Mesodermal cell (in vitro differentiated cells): ENCODE measurements around the gene LEMD2.

ENCODE experiments used
- H3K27ac ChIP-seq: 2 replicates; pipeline ENCODE4 v1.7.0; 2013; ENCODE audit warnings: mild to moderate bottlenecking, low read depth, low read length, moderate library complexity; ENCODE audit not compliant: severe bottlenecking
- H3K36me3 ChIP-seq: 2 replicates; pipeline ENCODE4 v1.7.1; 2013; ENCODE audit warnings: mild to moderate bottlenecking, low read length, moderate library complexity; ENCODE audit not compliant: control insufficient read depth, insufficient read depth
- H3K4me1 ChIP-seq: one replicate; pipeline ENCODE4 v1.7.1; 2013; ENCODE audit warnings: mild to moderate bottlenecking, low read length; ENCODE audit not compliant: insufficient read depth, control insufficient read depth, poor library complexity, severe bottlenecking
- H3K4me3 ChIP-seq: 2 replicates; pipeline ENCODE4 v1.7.0; 2013; ENCODE audit warnings: low read length, control low read depth, mild to moderate bottlenecking; ENCODE audit not compliant: insufficient read depth, poor library complexity, severe bottlenecking; ENCODE audit errors: extremely low read depth
- H3K9me3 ChIP-seq: 2 replicates; pipeline ENCODE4 v1.7.1; 2013; ENCODE audit warnings: mild to moderate bottlenecking, low read length, moderate library complexity; ENCODE audit not compliant: control insufficient read depth
- WGBS, 2 experiments: methylation state at CpG; one replicate each; pipeline ENCODE4 v1.1.5; 2013; ENCODE audit warnings: missing lambda C conversion rate in 2 of 2; ENCODE audit not compliant: insufficient coverage in 2 of 2; 5-methylcytosine and 5-hydroxymethylcytosine counted together

LEMD2 gene

DNA sequence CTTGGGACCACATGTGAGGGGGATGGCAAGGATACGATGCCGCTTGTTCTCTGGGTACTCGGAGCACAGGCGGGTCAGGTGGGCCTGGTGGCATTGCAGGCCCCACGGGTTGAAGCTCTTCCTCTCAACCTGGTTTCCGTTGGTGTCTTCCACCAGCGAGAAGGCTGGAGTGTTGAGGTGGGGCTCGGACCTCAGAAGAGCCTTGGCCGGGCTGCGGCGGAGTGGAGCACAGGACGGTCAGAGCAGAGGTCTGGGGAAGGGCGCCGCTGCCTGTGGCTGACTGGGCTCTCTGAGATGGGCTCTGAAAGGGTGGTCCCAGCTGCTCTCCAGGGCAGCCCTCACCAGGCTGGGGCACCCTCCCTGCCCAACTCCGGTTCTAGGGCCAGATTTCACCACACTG, 62.2 kb downstream of the LEMD2 start:
- H3K27ac ChIP-seq = no peak overlapping the region
- peaks cover 5% of the 10 kb centered on the region for H3K36me3 ChIP-seq
- H3K4me3 ChIP-seq = no peak overlapping the region
- H3K4me1 ChIP-seq = no peaks in the 10 kb centered on the region
- WGBS, 2 experiments = 93 to 97% methylated on average over 11 to 15 of the region's 15 CpGs
- no peaks in the 10 kb centered on the region for H3K9me3 ChIP-seq

- WGBS, 2 experiments = 85 to 93% methylated on average over 3 to 4 of the region's 7 CpGs
Observed at GRCh38 chr6:33725891-33726673, 62.8 kb downstream of the LEMD2 start.

DNA sequence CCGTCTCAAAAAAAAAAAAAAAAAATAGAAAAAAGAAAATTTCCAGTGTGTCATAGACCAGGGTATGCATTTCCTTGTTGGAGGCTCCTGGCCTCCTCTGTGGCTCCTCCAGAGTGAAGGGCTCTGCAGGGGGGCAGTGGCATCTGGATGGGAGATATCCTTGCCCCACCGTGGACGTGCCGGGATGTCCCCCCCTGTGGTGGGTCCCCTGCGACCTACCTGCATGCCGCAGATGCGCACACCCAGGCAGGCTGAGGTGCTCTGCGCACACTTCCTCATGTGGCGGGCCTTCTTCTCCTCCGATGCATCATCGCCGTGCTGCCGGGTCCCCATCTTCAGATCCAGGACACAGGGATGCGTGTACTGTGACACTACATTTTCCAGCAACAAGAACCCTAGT, 63.7 kb downstream of the LEMD2 start:
- Histone ChIP-seq H3K36me3 (peaks cover 5% of the 10 kb centered on the region), H3K27ac (no peak overlapping the region), H3K4me1 (no peaks in the 10 kb centered on the region), H3K9me3 (no peaks in the 10 kb centered on the region), H3K4me3 (no peak overlapping the region)
- WGBS, 2 experiments = 91 to 92% methylated on average over 12 to 13 of the region's 14 CpGs

More at GRCh38 chr6:33725891-33726673, 62.8 kb downstream of the LEMD2 start:
- Histone ChIP-seq H3K27ac (no peak overlapping the region), H3K4me3 (no peak overlapping the region), H3K9me3 (no peaks in the 10 kb centered on the region), H3K4me1 (no peaks in the 10 kb centered on the region), H3K36me3 (peaks cover 5% of the 10 kb centered on the region)

DNA sequence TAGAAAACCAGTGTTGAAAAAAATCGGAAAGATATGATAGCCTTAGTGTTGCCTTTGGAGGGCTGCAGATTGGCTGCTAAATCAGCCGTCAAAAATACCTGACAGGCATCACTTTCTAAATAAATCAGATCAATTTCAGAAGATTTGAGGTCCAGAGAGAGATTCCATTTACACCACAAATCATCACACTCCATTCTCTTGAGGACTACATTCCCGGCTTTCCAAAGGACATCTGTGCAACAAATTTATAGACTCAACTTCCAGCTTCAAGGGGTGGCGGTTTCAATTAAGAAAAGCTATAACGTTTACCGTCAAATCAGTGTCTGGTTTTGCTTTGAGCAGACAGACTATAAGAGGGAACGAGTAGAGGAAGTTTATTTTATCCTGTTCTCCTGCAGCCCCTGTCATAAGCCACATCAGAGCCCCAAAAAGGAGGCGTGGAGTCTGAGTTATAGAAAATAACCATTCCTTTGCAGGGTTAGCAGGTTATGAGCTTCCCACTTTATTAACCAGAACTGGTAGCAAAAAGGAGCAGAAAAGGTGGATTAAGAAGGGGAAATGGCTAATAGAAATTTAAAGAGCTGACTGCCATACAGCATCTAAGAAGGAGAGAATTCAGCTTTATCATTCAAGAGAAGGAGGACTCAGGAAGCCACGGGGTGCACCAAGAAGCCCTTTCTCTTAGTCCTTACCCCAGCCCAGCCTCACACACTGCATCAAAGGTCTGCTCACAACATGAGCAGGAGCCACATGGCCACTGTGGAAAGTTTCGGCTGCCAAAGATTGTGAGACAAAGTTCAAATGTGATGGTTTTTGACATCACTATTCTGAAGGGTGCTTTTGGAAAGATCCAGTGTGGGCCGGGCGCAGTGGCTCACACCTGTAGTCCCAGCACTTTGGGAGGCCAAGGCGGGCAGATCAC, 64.6 kb downstream of the LEMD2 start:
- Histone ChIP-seq H3K4me3 (no peak overlapping the region), H3K4me1 (no peaks in the 10 kb centered on the region), H3K9me3 (no peaks in the 10 kb centered on the region), H3K36me3 (peaks cover 5% of the 10 kb centered on the region), H3K27ac (no peak overlapping the region)
- WGBS, 2 experiments = 89 to 95% methylated on average over 6 to 8 of the region's 13 CpGs

DNA sequence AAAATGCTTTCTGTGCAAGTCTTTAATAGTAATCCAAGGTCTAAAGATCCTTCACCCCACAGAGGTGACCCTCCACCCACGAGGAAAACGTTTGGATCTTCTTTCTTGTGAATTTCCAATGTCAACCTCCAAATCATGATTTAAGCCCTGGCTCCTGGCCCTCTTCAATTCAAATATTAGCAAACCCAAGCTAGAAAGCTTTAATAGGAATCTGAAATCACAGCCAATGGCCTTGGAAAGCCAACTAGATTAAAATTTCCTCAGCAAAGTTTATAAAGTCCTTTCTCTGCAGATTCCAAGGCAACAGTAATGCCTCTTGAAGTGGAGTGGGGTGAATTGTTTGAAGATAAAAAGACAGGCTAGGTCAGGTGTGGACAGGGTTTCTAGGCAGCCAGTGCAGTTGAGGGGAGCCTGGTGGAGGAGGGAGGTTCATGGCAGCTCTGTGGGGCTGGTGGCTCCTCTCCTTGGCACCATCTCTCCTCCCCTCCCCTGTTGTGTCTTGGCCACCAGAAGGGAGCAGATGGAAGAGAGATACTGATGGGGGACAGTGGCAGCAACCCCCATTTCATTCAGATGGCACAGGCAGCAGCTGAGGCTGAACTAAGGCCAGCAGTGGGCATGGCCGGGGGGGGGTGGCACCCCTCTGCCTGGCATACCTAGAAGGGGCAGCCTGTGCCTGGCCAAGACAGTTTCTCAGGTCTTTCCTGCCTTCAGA, 65.4 kb downstream of the LEMD2 start:
- peaks cover 5% of the 10 kb centered on the region for H3K36me3 ChIP-seq
- no peak overlapping the region for H3K27ac ChIP-seq
- 82 to 89% methylated on average over 3 of the region's 3 CpGs for WGBS, 2 experiments
- no peaks in the 10 kb centered on the region for H3K4me1 ChIP-seq
- no peaks in the 10 kb centered on the region for H3K9me3 ChIP-seq
- H3K4me3 ChIP-seq = no peak overlapping the region

DNA sequence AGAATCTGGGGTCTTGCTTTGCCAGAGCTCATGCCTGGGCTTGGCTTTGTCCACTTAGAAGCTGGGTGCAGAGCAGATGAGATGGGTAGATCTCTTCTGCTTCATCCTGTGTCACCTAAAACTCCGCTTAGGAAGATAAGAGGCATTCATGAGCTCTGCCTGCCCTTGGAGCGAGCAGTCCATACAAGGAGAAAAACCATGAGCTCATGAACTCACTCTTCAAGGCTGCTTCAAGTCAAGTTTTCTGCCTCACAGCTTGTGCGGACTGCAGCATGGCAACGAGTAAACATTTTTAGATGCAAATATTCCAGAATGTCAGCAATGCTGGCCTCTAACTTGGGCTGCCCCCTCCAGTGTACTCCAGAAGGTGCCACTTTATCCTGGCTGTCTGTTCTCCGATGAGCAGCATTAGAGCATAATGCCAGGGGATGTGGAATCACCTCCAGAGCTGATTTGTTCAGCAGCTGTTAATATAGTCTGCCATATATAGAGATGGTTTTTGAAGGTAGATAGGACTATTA, 66.8 kb downstream of the LEMD2 start:
- no peak overlapping the region for H3K4me3 ChIP-seq
- H3K36me3 ChIP-seq = peaks cover 5% of the 10 kb centered on the region
- H3K4me1 ChIP-seq = no peaks in the 10 kb centered on the region
- 86 to 90% methylated on average over 5 of the region's 5 CpGs for WGBS, 2 experiments
- no peak overlapping the region for H3K27ac ChIP-seq
- no peaks in the 10 kb centered on the region for H3K9me3 ChIP-seq

GRCh38 chr6:33721508-33721907, 67.4 kb downstream of the LEMD2 start:
- 100% methylated on average over 1 of the region's 5 CpGs for WGBS, 2 experiments
- no peak overlapping the region for H3K4me3 ChIP-seq

More at GRCh38 chr6:33721508-33721907, 67.4 kb downstream of the LEMD2 start:
- Histone ChIP-seq H3K4me1 (no peaks in the 10 kb centered on the region), H3K27ac (no peak overlapping the region), H3K9me3 (no peaks in the 10 kb centered on the region), H3K36me3 (peaks cover 5% of the 10 kb centered on the region)
